Immature natural killer cell (primary cell): Measurements from ENCODE around the gene GRIK4. TPM values are rescaled to one million over a fixed set of nuclear protein-coding genes. Genes with fewer than 3 reads are reported as not detected.

ENCODE experiments used
- DNase-seq, 3 donors: peaks; one replicate each; pipeline ENCODE4 v3.0.0; 2022; ENCODE audit warnings: mixed read lengths in 1 of 3
- H3K27ac Mint-ChIP-seq, 6 donors: one replicate each; pipeline ENCODE4 v1.8.0; 2020; ENCODE audit warnings: mixed read lengths in 6 of 6, mild to moderate bottlenecking in 5 of 6, inconsistent platforms in 4 of 6, moderate library complexity in 3 of 6
- H3K27me3 Mint-ChIP-seq, 3 donors: one replicate each; pipeline ENCODE4 v1.8.0; 2020 to 2021; ENCODE audit warnings: low read depth in 3 of 3, mild to moderate bottlenecking in 3 of 3, mixed read lengths in 3 of 3, moderate library complexity in 3 of 3, inconsistent platforms in 1 of 3
- H3K36me3 Mint-ChIP-seq, 3 donors: one replicate each; pipeline ENCODE4 v1.8.0; 2020; ENCODE audit warnings: mixed read lengths in 3 of 3, inconsistent platforms in 2 of 3, mild to moderate bottlenecking in 2 of 3
- H3K4me1 Mint-ChIP-seq, 2 donors: one replicate each; pipeline ENCODE4 v1.8.0; 2020; ENCODE audit warnings: inconsistent platforms in 2 of 2, mild to moderate bottlenecking in 2 of 2, mixed read lengths in 2 of 2, moderate library complexity in 1 of 2
- H3K4me3 Mint-ChIP-seq, 5 donors: one replicate each; pipeline ENCODE4 v1.8.0; 2020; ENCODE audit warnings: mild to moderate bottlenecking in 5 of 5, mixed read lengths in 5 of 5, inconsistent platforms in 3 of 5, moderate library complexity in 3 of 5
- H3K9me3 Mint-ChIP-seq, 6 donors: one replicate each; pipeline ENCODE4 v1.8.0; 2020; ENCODE audit warnings: mild to moderate bottlenecking in 6 of 6, mixed read lengths in 6 of 6, inconsistent platforms in 4 of 6, moderate library complexity in 3 of 6
- polyA plus RNA-seq, 3 donors: library from polyadenylated mRNA; unstranded; fragments of 300-500 nt; fragmentation: Illumina TruSeq; gene quantifications; one replicate each; pipeline ENCODE4 v1.2.3, GENCODE V29; 2021

Gene GRIK4, protein sequence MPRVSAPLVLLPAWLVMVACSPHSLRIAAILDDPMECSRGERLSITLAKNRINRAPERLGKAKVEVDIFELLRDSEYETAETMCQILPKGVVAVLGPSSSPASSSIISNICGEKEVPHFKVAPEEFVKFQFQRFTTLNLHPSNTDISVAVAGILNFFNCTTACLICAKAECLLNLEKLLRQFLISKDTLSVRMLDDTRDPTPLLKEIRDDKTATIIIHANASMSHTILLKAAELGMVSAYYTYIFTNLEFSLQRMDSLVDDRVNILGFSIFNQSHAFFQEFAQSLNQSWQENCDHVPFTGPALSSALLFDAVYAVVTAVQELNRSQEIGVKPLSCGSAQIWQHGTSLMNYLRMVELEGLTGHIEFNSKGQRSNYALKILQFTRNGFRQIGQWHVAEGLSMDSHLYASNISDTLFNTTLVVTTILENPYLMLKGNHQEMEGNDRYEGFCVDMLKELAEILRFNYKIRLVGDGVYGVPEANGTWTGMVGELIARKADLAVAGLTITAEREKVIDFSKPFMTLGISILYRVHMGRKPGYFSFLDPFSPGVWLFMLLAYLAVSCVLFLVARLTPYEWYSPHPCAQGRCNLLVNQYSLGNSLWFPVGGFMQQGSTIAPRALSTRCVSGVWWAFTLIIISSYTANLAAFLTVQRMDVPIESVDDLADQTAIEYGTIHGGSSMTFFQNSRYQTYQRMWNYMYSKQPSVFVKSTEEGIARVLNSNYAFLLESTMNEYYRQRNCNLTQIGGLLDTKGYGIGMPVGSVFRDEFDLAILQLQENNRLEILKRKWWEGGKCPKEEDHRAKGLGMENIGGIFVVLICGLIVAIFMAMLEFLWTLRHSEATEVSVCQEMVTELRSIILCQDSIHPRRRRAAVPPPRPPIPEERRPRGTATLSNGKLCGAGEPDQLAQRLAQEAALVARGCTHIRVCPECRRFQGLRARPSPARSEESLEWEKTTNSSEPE
- polyA plus RNA-seq: 1 to 10 TPM in 2 of 3 donors, under 1 TPM in 1; 0.85 to 3.6 (median 2.0) TPM

DNA sequence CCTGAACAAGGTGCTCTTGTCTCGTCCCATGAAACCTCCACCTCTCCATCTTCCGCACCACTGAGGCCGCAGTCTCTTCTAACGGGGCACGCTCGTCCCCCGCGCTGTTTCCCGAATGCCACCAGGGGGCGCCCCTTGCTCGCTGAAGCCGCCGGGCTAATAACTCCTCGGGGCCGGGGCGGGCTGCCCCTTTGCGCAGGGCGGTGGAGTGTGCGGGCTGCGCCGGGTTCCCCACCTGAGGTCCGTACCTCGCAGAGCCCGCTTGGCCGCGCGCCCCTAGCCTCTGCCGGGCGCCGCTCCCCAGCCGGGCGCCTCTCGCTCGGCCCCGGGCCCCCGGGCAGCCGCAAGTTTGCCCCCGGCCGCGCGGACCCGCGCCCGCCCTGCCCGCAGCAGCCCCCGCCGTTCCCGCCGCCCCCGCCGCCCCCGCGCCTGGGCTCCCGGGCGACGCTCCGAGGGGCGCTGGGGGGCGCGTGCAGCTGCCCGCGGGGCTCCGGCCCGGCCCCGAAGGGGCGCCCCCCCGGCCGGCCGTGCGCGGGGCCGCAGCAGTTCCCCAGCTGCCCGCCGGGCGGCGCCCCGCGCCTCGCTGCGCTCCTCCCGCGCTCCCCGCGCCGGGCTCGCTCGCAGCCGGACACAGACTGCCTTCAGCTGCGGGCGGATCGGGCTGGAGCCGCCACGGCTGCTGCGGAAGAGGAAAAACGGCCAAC lies at the start of gene GRIK4:
Gene GRIK4, plus strand, starts transcription at position 633 of the 704 bp plus-strand sequence. CDS start 148,571 bp downstream, outside the sequence.
- Mint-ChIP-seq H3K27me3 (peaks cover 4 to 31% (median 14%) of the 10 kb centered on the region in 3 donors), H3K4me1 (peaks cover 6 to 19% of the 10 kb centered on the region in 2 donors), H3K9me3 (no peaks in the 10 kb centered on the region), H3K36me3 (no peaks in the 10 kb centered on the region), H3K27ac (peak within 1 kb of the TSS in 2 of 6 donors; percentile 5 to 67), H3K4me3 (peak within 1 kb of the TSS; percentile 30 to 84 (median 72))
- DNase-seq: peak; percentile 77 to 80 (median 80)

DNA sequence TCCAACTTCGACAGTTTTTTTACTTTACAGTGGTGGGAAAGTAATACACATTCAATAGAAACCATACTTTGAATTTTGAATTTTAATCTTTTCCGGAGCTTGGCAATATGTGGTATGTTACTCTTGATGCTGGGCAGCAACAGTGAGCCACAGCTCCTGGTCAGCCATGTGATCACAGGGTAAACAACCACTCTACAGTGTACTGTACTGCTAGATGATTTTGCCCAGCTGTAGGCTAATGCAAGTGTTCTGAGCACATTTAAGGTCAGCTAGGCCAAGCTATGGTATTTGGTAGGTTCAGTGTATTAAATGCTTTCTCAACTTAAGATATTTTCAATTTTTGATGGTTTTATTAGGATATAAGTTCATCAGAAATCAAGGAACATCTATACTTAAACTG lies 48.7 kb upstream of the GRIK4 start:
- Mint-ChIP-seq H3K27ac (no peak overlapping the region), H3K9me3 (no peaks in the 10 kb centered on the region), H3K4me1 (peaks cover 14 to 19% of the 10 kb centered on the region in 2 donors), H3K27me3 (no peaks in the 10 kb centered on the region), H3K36me3 (peaks cover 43 to 67% (median 60%) of the 10 kb centered on the region in 3 donors), H3K4me3 (no peak overlapping the region)
- no peak for DNase-seq

DNA sequence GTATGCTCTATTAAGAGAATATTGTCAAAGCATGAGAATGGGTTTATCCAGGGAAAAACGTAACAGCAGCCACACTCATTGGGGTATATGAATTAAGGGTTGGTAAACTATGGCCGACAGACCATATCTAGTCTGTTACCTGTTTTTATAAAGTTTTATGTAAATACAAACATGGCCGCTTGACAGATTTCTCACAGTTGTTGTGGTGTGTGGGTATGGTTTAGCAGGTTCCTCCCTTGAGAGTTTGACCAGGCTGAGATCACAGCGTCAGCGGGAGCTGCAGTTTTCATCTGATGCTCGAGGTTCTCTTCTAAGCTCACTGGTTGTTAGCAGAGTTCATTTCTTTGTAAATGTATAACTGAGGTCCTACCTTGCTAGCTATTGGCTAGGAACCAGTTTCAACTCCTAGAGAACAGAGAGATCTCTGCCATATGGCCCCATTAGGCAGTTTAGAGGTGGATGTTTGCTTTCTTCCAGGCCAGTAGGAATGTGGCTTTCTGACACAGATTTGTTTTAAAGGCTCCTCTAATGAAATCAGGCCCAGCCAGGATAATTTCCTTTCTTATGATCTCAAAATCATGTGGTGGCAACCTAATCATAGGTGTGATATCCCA lies 45.5 kb upstream of the GRIK4 start:
- DNase-seq: peak; percentile 13 to 42 (median 41)
- H3K4me1 Mint-ChIP-seq: peaks cover 14 to 19% of the 10 kb centered on the region in 2 donors
- peak overlapping the region in 2 of 5 donors; percentile 20 to 42 for H3K4me3 Mint-ChIP-seq
- H3K36me3 Mint-ChIP-seq: peaks cover 47 to 60% (median 52%) of the 10 kb centered on the region in 3 donors
- H3K27me3 Mint-ChIP-seq: no peaks in the 10 kb centered on the region
- H3K27ac Mint-ChIP-seq: peak overlapping the region in 5 of 6 donors; percentile 3 to 70 (median 52)
- H3K9me3 Mint-ChIP-seq: no peaks in the 10 kb centered on the region

DNA sequence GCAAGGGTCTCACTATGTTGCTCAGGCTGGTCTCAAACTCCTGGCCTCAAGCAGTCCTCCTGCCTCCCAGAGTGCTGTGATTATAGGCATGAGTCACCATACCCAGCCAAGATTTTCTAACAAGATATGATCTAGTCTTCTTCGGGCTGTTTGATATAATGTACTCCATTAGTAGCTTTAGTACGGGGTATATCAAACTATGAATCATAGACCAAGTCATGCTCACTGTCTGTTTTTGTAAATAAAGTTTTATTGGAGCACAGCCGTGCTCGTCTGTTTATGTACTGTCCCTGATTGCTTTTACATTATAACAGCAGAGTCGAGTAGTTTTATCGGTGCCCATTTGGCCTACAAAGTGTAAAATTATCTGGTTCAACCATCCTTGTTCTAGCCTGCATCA lies 43.9 kb upstream of the GRIK4 start:
- Mint-ChIP-seq H3K4me3 (no peak overlapping the region), H3K36me3 (peaks cover 43 to 57% (median 47%) of the 10 kb centered on the region in 3 donors), H3K27me3 (no peaks in the 10 kb centered on the region), H3K4me1 (peaks cover 14 to 19% of the 10 kb centered on the region in 2 donors), H3K9me3 (no peaks in the 10 kb centered on the region), H3K27ac (no peak overlapping the region)
- DNase-seq: no peak

DNA sequence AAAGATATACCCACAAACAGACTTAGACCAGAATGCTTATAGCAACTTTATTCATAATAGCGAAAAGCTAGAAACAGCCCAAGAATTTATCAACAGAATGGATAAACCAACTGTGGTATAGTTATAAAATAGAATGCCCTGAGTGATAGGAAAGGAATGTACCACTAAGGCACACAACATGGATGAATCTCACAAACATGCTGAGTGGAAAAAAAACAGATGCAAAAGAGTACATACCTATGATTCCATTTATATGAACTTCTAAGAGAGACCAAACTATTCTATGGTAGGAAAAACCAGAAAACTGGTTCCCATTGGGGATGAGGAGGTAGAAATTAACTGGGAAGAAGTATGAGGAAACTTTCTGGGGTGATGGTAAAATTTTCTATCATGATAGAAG lies 40.4 kb upstream of the GRIK4 start:
- H3K9me3 Mint-ChIP-seq: no peaks in the 10 kb centered on the region
- peaks cover 43 to 55% (median 46%) of the 10 kb centered on the region in 3 donors for H3K36me3 Mint-ChIP-seq
- H3K27ac Mint-ChIP-seq: no peak overlapping the region
- no peaks in the 10 kb centered on the region for H3K27me3 Mint-ChIP-seq
- H3K4me3 Mint-ChIP-seq: no peak overlapping the region
- H3K4me1 Mint-ChIP-seq: peaks cover 4 to 7% of the 10 kb centered on the region in 2 donors
- no peak for DNase-seq

DNA sequence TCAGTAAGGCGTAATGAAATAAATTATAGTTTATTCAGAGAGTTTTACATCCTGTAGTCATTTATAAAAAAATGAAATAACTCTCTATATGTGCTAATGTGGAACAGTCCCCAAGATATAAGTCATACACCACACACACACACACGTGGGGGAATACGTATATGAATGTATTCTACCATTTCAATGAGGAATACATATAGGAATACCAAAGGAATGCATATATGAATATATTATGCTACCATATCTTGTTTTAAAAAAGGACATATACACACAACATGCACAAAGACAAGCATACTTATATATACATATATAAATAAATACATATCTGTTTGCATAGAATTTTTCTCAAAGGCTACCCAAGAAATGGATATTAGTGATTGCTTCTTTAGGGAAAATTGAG lies 39.6 kb upstream of the GRIK4 start:
- H3K36me3 Mint-ChIP-seq: peaks cover 45 to 53% (median 47%) of the 10 kb centered on the region in 3 donors
- H3K4me1 Mint-ChIP-seq: no peaks in the 10 kb centered on the region
- no peaks in the 10 kb centered on the region for H3K9me3 Mint-ChIP-seq
- no peak for DNase-seq
- H3K27ac Mint-ChIP-seq: no peak overlapping the region
- H3K27me3 Mint-ChIP-seq: no peaks in the 10 kb centered on the region
- no peak overlapping the region for H3K4me3 Mint-ChIP-seq

DNA sequence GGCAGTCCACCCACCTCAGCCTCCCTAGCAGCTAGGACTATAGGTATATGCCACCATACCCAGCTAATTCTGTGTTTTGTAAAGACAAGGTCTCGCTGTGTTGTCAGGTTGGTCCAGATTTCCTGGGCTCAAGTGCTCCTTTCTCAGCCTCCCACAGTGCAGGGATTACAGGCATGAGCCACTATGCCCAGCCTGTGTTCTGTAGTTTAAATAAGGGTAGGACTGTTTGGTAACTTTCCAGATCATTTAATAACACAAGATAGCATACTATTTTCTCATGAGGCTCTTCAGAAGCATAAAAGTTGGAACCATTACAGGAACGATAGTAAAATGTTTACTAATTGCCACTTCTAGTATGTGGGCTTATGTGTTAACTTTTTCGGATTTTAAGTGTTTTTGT lies 38.0 kb upstream of the GRIK4 start:
- no peaks in the 10 kb centered on the region for H3K27me3 Mint-ChIP-seq
- no peaks in the 10 kb centered on the region for H3K4me1 Mint-ChIP-seq
- H3K27ac Mint-ChIP-seq: no peak overlapping the region
- no peak for DNase-seq
- no peak overlapping the region for H3K4me3 Mint-ChIP-seq
- no peaks in the 10 kb centered on the region for H3K9me3 Mint-ChIP-seq
- H3K36me3 Mint-ChIP-seq: peaks cover 45 to 52% (median 46%) of the 10 kb centered on the region in 3 donors

DNA sequence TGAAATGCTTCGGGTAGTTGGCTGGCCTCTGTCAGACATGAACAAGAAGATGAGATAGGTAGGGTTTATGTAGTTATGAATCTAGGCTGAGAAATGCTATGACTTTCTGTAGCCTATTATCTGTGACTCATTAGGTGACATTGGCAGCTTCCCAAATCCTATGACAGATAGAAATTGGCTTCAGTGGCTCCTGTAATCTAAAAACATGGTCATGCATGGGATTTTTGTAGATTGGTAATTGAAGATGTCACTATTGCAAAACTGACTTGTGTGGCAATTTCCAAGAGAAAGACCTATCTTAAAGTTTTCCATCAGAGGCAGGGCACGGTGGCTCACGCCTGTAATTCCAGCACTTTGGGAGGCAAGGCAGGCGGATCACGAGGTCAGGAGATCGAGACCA lies 29.4 kb upstream of the GRIK4 start:
- no peak overlapping the region for H3K27ac Mint-ChIP-seq
- H3K36me3 Mint-ChIP-seq: peaks cover 33 to 67% (median 33%) of the 10 kb centered on the region in 3 donors
- DNase-seq: no peak
- no peaks in the 10 kb centered on the region for H3K4me1 Mint-ChIP-seq
- no peaks in the 10 kb centered on the region for H3K9me3 Mint-ChIP-seq
- H3K4me3 Mint-ChIP-seq: no peak overlapping the region
- H3K27me3 Mint-ChIP-seq: peaks cover 0 to 2% (median 0%) of the 10 kb centered on the region in 3 donors

DNA sequence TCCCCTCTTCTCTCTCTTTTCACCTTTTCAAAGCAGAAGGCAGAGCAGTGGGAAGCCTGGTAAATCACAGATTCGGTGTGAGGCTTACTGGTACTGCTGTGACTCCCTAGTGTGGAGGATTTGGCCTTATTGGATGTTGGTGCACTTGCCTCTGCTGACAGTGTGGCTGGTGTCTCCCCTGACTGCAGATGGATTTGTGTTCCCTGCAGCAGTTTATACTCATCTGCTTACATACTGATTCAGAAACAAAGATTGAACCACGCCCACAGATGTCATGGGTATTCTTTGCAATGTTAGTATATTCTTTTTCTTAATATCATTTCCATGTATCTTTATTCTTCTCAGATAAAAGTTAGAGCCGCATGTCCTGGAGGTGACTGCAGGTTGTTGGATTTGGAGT lies 26.8 kb upstream of the GRIK4 start:
- Mint-ChIP-seq H3K36me3 (peaks cover 22 to 55% (median 24%) of the 10 kb centered on the region in 3 donors), H3K27me3 (peaks cover 0 to 2% (median 0%) of the 10 kb centered on the region in 3 donors), H3K9me3 (no peaks in the 10 kb centered on the region), H3K27ac (no peak overlapping the region), H3K4me3 (no peak overlapping the region), H3K4me1 (no peaks in the 10 kb centered on the region)
- DNase-seq: no peak

DNA sequence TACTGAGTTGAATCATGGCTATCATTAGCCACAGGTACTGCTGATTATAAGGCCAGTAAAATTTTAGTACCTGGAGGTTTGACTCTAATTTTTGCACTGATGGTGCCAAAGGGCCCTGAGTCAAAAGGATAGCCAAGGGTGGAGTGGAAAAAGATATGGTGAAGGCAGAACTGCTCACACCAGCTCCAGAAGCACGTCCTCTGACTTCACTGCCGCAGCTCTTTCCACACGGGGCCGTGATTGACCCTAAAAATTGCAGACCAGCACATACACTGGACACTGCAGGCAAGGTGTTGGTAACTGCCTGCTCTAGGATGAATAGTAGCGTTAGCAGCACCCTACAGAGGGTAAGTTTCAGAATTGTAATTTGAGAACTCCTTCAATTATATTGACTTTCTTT lies 25.4 kb upstream of the GRIK4 start:
- no peaks in the 10 kb centered on the region for H3K9me3 Mint-ChIP-seq
- peaks cover 17 to 41% (median 19%) of the 10 kb centered on the region in 3 donors for H3K36me3 Mint-ChIP-seq

DNA sequence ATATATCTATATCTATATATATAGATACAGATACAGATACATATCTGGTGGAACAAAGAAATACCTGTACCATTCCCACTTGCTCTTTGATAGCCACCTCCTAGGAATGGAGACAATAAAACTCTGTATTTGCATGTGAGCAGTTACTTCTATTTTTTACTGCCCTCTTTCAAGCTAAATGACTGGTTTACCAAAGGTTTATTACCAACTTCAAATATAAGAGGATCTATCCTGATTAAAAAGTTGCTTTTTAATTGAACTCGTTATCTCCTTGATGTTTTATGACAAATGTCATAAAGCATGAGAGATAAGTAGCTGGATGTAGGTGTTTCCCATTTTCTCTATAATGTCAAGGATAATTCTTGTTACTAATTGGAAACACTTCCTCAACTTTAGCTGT lies 21.7 kb upstream of the GRIK4 start:
- no peak overlapping the region for H3K27ac Mint-ChIP-seq

More for the DNA sequence above, 25.4 kb upstream of the GRIK4 start:
- no peak for DNase-seq
- no peak overlapping the region for H3K4me3 Mint-ChIP-seq
- H3K27ac Mint-ChIP-seq: no peak overlapping the region
- H3K4me1 Mint-ChIP-seq: no peaks in the 10 kb centered on the region
- H3K27me3 Mint-ChIP-seq: peaks cover 0 to 2% (median 2%) of the 10 kb centered on the region in 3 donors

DNA sequence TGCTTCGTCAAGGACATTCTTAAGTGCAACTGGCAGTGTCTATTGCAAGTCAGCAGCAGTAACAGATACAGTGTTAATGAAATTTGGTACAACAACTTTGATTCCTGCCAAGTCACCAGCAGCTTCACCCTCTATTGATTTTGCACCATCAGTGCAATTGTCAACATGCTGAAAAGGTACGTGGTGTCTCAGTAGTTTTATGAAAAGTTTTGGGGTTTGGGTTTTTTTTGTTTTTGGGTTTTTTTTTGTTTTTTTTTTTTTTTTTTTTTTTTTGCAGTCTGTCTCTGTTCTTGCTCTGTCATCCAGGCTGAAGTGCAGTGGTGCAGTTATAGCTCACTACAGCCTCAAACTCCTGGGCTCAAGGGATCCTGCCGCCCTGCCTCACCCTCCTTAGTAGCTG lies 19.1 kb upstream of the GRIK4 start:
- Mint-ChIP-seq H3K9me3 (no peaks in the 10 kb centered on the region), H3K4me3 (no peak overlapping the region), H3K27ac (no peak overlapping the region), H3K4me1 (no peaks in the 10 kb centered on the region), H3K36me3 (peaks cover 0 to 7% (median under 1%) of the 10 kb centered on the region in 3 donors), H3K27me3 (peaks cover 0 to 2% (median 0%) of the 10 kb centered on the region in 3 donors)
- DNase-seq: no peak

More for the DNA sequence above, 21.7 kb upstream of the GRIK4 start:
- Mint-ChIP-seq H3K4me3 (no peak overlapping the region), H3K27me3 (peaks cover 0 to 2% (median 0%) of the 10 kb centered on the region in 3 donors), H3K36me3 (peaks cover 7 to 21% (median 11%) of the 10 kb centered on the region in 3 donors), H3K9me3 (no peaks in the 10 kb centered on the region), H3K4me1 (no peaks in the 10 kb centered on the region)
- no peak for DNase-seq

DNA sequence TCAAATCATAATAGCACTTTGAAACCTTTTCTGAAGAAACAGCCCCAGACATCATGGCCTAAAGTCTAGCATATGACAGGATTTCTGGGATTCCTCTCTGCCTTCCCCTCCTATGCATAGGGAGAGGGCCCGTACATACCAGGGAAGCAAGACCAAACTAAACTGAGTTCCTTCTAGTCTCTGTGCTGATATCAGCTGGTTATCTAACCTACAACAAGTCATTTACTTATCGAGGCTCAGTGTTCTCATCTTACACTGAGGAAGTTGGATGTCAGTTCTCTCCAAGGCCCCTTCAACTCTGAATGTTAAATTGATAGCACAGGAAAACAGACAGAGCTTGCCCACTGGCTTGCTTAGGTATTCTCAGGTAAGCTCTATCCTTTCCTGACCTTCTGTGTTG lies 17.0 kb upstream of the GRIK4 start:
- Mint-ChIP-seq H3K9me3 (no peaks in the 10 kb centered on the region), H3K27me3 (peaks cover 0 to 12% (median 2%) of the 10 kb centered on the region in 3 donors), H3K4me1 (no peaks in the 10 kb centered on the region), H3K4me3 (no peak overlapping the region), H3K36me3 (peaks cover 0 to 7% (median 0%) of the 10 kb centered on the region in 3 donors), H3K27ac (no peak overlapping the region)
- no peak for DNase-seq
